Measurements from ENCODE around the gene ICAM2. TPM values are rescaled to one million over a fixed set of nuclear protein-coding genes. Genes with fewer than 3 reads are reported as not detected.
A peak's percentile ranks its signal among the peaks of the same experiment; 100 is the strongest.
"Not testable (repeated sequence)": the region's sequence is repeated elsewhere in the genome, so short reads cannot be mapped to it uniquely, and the experiment has no call there.

The ICAM2 gene
- polyA plus RNA-seq, 1 donor from 2014 or later: 183 TPM

- H3K36me3 Mint-ChIP-seq: peaks cover 5% of the 10 kb centered on the region
- peaks cover 13 to 31% (median 25%) of the 10 kb centered on the region in 3 donors for H3K4me1 Mint-ChIP-seq
- peak overlapping the region in 1 of 4 donors; percentile 39 for H3K4me3 Mint-ChIP-seq
- no peak overlapping the region for H3K27ac Mint-ChIP-seq
- H3K9me3 Mint-ChIP-seq: no peaks in the 10 kb centered on the region
- H3K27me3 Mint-ChIP-seq: no peaks in the 10 kb centered on the region
These were observed 11.6 kb downstream of the ICAM2 start for GRCh38 chr17:64008830-64009229.

- H3K27ac Mint-ChIP-seq: peak overlapping the region in 1 of 3 donors; percentile 73
- H3K4me3 Mint-ChIP-seq: peak overlapping the region in 1 of 4 donors; percentile 17
- no peaks in the 10 kb centered on the region for H3K27me3 Mint-ChIP-seq
- peaks cover 13 to 28% (median 23%) of the 10 kb centered on the region in 3 donors for H3K4me1 Mint-ChIP-seq
- H3K36me3 Mint-ChIP-seq: peaks cover 3% of the 10 kb centered on the region
- H3K9me3 Mint-ChIP-seq: no peaks in the 10 kb centered on the region
These were observed 12.1 kb downstream of the ICAM2 start for GRCh38 chr17:64008346-64008745.

DNA sequence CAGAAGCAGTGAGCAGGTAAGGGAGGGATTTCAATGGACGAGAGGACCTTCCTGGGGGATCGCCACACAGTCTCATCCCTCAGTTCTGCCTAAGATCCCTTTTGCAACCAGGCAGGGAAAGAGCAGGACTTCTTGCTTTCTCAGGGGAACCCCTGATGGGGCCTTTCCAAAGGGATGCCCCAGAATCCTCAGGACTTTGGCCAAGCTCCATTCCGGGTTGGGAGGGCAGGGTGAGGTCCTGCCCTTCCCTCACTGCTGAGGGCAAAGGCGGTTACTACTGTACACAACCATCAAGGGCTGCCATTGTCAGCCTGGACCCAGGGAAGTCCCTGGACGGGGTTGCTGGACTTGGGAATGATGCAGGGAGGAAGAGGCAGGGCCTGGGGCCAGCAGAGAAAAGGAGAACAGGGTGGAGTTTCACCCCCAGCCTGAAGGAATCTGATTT, 12.6 kb downstream of the ICAM2 start:
- Mint-ChIP-seq H3K27me3 (no peaks in the 10 kb centered on the region), H3K4me3 (peak overlapping the region in 1 of 4 donors; percentile 17), H3K4me1 (peaks cover 13 to 28% (median 23%) of the 10 kb centered on the region in 3 donors), H3K27ac (peak overlapping the region in 1 of 3 donors; percentile 73), H3K9me3 (no peaks in the 10 kb centered on the region), H3K36me3 (peaks cover 3% of the 10 kb centered on the region)

DNA sequence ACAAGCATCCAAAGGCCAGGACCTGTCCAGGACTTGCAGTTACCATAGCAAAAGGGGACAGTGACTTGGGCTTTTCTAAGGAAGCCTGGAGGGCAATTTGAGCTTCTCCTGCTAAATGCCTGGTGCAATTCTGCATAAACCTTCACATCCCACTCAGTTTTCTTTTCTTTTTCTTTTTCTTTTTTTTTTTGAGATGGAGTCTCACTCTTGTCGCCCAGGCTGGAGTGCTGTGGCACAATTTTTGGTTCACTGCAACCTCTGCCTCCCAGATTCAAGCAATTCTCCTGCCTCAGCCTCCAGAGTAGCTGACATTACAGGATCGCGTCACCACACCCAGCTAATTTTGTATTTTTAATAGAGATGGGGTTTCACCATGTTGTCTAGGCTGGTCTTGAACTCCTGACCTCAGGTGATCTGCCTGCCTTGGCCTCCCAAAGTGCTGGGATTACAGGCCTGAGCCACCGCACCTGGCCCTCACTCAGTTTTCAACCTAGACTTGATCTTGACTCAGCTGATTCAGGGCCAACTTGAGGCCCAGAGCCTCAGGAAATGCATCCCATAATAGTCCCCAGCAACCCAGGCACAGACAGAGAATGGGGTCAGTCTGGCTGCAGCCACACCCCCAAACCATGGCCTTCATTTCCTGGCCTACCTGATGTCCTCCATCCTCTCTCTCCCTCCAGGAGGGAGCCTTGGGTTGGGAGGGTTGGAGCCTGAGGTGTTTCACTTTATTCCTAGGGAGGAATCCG, 13.2 kb downstream of the ICAM2 start:
- Mint-ChIP-seq H3K27ac (peak overlapping the region in 1 of 3 donors; percentile 21), H3K4me1 (peaks cover 13 to 28% (median 22%) of the 10 kb centered on the region in 3 donors), H3K4me3 (peak overlapping the region in 1 of 4 donors; percentile 86)
- not testable (repeated sequence) for H3K9me3 Mint-ChIP-seq, H3K27me3 Mint-ChIP-seq, H3K36me3 Mint-ChIP-seq

GRCh38 chr17:64006361-64007088, 13.9 kb downstream of the ICAM2 start:
- no peaks in the 10 kb centered on the region for H3K9me3 Mint-ChIP-seq
- H3K36me3 Mint-ChIP-seq: no peaks in the 10 kb centered on the region
- peaks cover 8 to 23% (median 18%) of the 10 kb centered on the region in 3 donors for H3K4me1 Mint-ChIP-seq
- H3K27me3 Mint-ChIP-seq: no peaks in the 10 kb centered on the region
- H3K4me3 Mint-ChIP-seq: peak overlapping the region in 1 of 4 donors; percentile 60
- peak overlapping the region in 1 of 3 donors; percentile 21 for H3K27ac Mint-ChIP-seq

- Mint-ChIP-seq H3K4me3 (no peak overlapping the region), H3K36me3 (no peaks in the 10 kb centered on the region), H3K27ac (peak overlapping the region in 1 of 3 donors; percentile 84), H3K27me3 (no peaks in the 10 kb centered on the region), H3K9me3 (no peaks in the 10 kb centered on the region), H3K4me1 (peaks cover 3 to 17% (median 13%) of the 10 kb centered on the region in 3 donors)
These were observed 14.7 kb downstream of the ICAM2 start for GRCh38 chr17:64005734-64006167.

DNA sequence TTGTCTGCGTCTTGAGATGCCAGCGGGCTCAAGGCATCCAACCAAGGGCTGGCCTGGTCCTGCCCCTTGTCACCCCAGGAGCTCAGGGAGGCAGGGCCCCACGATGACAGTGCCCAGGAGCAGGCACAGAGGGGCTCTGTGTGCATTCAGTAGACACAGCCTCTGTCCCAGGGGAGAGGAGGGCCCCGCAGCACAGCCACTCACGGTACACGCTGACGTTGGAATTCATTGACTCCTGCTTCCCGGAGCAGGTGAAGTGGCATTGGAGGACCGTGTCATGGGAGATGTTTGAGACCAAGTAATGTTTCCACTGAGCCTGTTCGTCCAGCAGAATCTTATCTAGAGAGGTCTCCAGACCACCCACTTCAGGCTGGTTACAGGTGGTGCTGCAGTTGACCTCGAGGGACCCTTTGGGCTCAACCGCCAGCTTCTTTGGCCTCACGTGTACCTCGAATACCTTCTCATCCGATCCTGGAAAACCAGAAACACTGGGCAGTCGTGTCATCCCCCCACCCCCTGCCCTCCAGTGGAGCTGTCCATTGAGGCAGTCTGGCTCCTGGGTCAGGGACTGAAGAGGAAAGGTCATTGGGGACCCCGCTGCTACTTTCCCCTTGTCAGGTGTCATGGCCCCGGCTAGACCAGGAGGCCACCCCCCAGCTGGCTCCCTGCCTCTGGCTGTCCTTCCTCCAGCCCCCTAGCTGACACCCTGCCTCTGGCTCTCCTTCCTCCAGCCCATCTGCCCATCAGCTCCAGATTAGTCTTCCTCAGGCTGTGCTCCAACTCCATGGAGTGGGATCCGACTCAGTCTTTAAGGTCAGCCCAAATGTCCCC, 15.3 kb downstream of the ICAM2 start:
- peaks cover 0 to 15% (median 11%) of the 10 kb centered on the region in 3 donors for H3K4me1 Mint-ChIP-seq
- no peaks in the 10 kb centered on the region for H3K36me3 Mint-ChIP-seq
- H3K27me3 Mint-ChIP-seq: no peaks in the 10 kb centered on the region
- H3K4me3 Mint-ChIP-seq: no peak overlapping the region
- H3K9me3 Mint-ChIP-seq: no peaks in the 10 kb centered on the region
- H3K27ac Mint-ChIP-seq: peak overlapping the region in 1 of 3 donors; percentile 84

GRCh38 chr17:64004218-64004770, 16.1 kb downstream of the ICAM2 start:
- H3K4me3 Mint-ChIP-seq: no peak overlapping the region
- peak overlapping the region in 1 of 3 donors; percentile 85 for H3K27ac Mint-ChIP-seq
- H3K27me3 Mint-ChIP-seq: no peaks in the 10 kb centered on the region
- peaks cover 0 to 7% (median 5%) of the 10 kb centered on the region in 3 donors for H3K4me1 Mint-ChIP-seq
- H3K9me3 Mint-ChIP-seq: no peaks in the 10 kb centered on the region
- H3K36me3 Mint-ChIP-seq: peaks cover 2% of the 10 kb centered on the region

GRCh38 chr17:64003526-64004121, 16.8 kb downstream of the ICAM2 start:
- H3K4me1 Mint-ChIP-seq: peaks cover 0 to 5% (median 4%) of the 10 kb centered on the region in 3 donors
- no peak overlapping the region for H3K4me3 Mint-ChIP-seq
- H3K27ac Mint-ChIP-seq: peak overlapping the region in 1 of 3 donors; percentile 85
- H3K36me3 Mint-ChIP-seq: peaks cover 2% of the 10 kb centered on the region
- no peaks in the 10 kb centered on the region for H3K9me3 Mint-ChIP-seq
- peaks cover 3% of the 10 kb centered on the region for H3K27me3 Mint-ChIP-seq

- Mint-ChIP-seq H3K27me3 (peaks cover 4% of the 10 kb centered on the region), H3K36me3 (peaks cover 2% of the 10 kb centered on the region), H3K4me3 (no peak overlapping the region), H3K27ac (peak overlapping the region in 1 of 3 donors; percentile 35), H3K9me3 (no peaks in the 10 kb centered on the region), H3K4me1 (peaks cover 0 to 5% (median 5%) of the 10 kb centered on the region in 3 donors)
These were observed 17.5 kb downstream of the ICAM2 start for GRCh38 chr17:64002658-64003525.

- H3K4me3 Mint-ChIP-seq: peak overlapping the region in 1 of 4 donors; percentile 14
- peaks cover 2% of the 10 kb centered on the region for H3K36me3 Mint-ChIP-seq
These were observed 18.5 kb downstream of the ICAM2 start for GRCh38 chr17:64001763-64002529.

DNA sequence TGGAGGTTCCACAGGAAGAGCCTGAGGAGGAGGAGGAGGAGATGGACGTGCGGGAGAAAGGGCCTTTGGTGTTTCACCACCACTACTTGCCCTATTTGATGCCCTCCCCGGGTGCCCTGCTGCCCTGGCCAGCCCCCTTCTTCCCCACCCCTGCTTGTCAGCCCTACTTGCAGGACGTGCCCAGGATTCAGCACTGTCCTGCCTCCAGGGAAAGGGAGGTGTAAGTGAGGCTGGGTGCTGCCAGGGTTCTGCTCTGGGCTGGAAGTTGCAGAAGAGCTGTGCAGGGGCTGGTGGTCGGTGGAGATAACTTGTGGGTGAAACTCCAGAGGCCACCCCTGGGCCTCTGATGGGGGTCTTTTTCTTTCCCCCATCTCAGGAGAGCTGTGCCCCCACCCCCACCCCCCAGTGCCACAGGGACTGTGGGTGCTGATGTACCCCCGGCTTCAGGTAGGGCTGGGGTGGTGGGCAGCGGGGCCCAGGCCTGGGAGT, 19.3 kb downstream of the ICAM2 start:
- H3K9me3 Mint-ChIP-seq: no peaks in the 10 kb centered on the region
- H3K4me1 Mint-ChIP-seq: peaks cover 8 to 9% (median 8%) of the 10 kb centered on the region in 3 donors
- no peak overlapping the region for H3K4me3 Mint-ChIP-seq
- H3K36me3 Mint-ChIP-seq: peaks cover 2% of the 10 kb centered on the region
- H3K27ac Mint-ChIP-seq: no peak overlapping the region
- H3K27me3 Mint-ChIP-seq: peaks cover 15% of the 10 kb centered on the region

More at GRCh38 chr17:64001763-64002529, 18.5 kb downstream of the ICAM2 start:
- H3K9me3 Mint-ChIP-seq: no peaks in the 10 kb centered on the region
- H3K27ac Mint-ChIP-seq: peak overlapping the region in 1 of 3 donors; percentile 23
- H3K4me1 Mint-ChIP-seq: peaks cover 4 to 10% (median 6%) of the 10 kb centered on the region in 3 donors
- H3K27me3 Mint-ChIP-seq: peaks cover 12% of the 10 kb centered on the region

All from IgD-negative memory B cell (primary cell).